HL-60 (cell line): Measurements from ENCODE around the gene RAD9A.
"Not testable (repeated sequence)": the region's sequence is repeated elsewhere in the genome, so short reads cannot be mapped to it uniquely, and the experiment has no call there.

Experiments
- GABPA ChIP-seq: IDR thresholded peaks from 2 replicates; pipeline ENCODE4 v1.6.1; 2012; ENCODE audit warnings: low read depth
- POLR2AphosphoS5 ChIP-seq: IDR thresholded peaks from 2 replicates; pipeline ENCODE4 v1.6.1; 2012; ENCODE audit warnings: low read depth
- REST ChIP-seq: IDR thresholded peaks from 2 replicates; pipeline ENCODE4 v1.6.1; 2012; ENCODE audit warnings: low read depth; ENCODE audit not compliant: insufficient replicate concordance
- TF ChIP-seq, protein P1 (sequence below): IDR thresholded peaks from one replicate; pipeline ENCODE4 v1.5.1; 2011; ENCODE audit warnings: low read length, control low read depth, inconsistent platforms; ENCODE audit not compliant: insufficient read depth

DNA sequence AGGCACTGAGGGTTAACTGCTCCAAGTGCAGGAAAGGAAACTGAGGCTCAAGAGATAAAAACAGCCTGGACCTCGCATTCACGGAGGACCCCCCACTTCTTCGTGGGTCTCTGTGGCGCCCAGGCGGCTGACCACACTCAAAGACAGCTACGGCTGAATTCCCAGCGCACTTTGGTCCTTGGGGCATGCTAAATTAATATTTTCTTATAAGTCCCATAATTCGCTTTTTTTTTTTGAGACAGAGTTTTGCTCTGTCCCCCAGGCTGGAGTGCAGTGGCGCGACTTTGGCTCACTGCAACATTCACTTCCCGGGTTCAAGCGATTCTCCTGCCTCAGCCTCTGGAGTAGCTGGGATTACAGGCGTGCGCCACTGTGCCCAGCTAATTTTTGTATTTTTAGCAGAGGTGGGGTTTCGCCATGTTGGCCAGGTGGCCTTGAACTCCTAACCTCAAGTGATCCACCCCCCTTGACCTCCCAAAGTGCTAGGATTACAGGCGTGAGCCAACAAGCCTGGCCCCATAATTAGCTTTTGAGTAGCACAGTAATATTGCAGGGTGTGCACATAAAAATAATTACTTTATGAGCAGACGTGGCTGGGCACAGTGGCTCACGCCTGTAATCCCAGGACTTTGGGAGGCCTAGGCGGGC lies 10.5 kb downstream of the RAD9A start:
- TF ChIP-seq POLR2AphosphoS5, REST, GABPA: not testable (repeated sequence)
- TF ChIP-seq, protein P1, sequence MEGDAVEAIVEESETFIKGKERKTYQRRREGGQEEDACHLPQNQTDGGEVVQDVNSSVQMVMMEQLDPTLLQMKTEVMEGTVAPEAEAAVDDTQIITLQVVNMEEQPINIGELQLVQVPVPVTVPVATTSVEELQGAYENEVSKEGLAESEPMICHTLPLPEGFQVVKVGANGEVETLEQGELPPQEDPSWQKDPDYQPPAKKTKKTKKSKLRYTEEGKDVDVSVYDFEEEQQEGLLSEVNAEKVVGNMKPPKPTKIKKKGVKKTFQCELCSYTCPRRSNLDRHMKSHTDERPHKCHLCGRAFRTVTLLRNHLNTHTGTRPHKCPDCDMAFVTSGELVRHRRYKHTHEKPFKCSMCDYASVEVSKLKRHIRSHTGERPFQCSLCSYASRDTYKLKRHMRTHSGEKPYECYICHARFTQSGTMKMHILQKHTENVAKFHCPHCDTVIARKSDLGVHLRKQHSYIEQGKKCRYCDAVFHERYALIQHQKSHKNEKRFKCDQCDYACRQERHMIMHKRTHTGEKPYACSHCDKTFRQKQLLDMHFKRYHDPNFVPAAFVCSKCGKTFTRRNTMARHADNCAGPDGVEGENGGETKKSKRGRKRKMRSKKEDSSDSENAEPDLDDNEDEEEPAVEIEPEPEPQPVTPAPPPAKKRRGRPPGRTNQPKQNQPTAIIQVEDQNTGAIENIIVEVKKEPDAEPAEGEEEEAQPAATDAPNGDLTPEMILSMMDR = not testable (repeated sequence)
